GM23338 (cell line): ENCODE results near the gene RET. TPM values are rescaled to one million over a fixed set of nuclear protein-coding genes. Genes with fewer than 3 reads are reported as not detected.
A peak's percentile ranks its signal among the peaks of the same experiment; 100 is the strongest.

Experiments used
- ATAC-seq: fragments of 200-7000 bp; cut with Tn5 transposase; 3 replicates; pipeline ENCODE4 v1.9.1; 2020
- DNase-seq: peaks from one replicate; pipeline ENCODE4 v3.0.0-alpha.2; 2015; ENCODE audit warnings: low spot score
- H2AFZ ChIP-seq: fragments of 200-600 bp; sonication (generic); 2 replicates; pipeline ENCODE4 v1.8.0; 2016; ENCODE audit warnings: antibody characterized with exemption, mild to moderate bottlenecking, moderate library complexity
- H3F3A ChIP-seq: fragments of 200-600 bp; sonication (generic); replicated peaks from 2 replicates; pipeline ENCODE4 v1.8.0; 2017; ENCODE audit warnings: antibody characterized with exemption, mixed run types, low read depth
- H3K27ac ChIP-seq: fragments of 200-600 bp; sonication (generic); 2 replicates; pipeline ENCODE4 v1.6.1; 2016; ENCODE audit warnings: low read depth
- H3K27me3 ChIP-seq: fragments of 200-600 bp; sonication (generic); 2 replicates; pipeline ENCODE4 v1.8.0; 2016; ENCODE audit warnings: mild to moderate bottlenecking, mixed run types, moderate library complexity; ENCODE audit not compliant: insufficient read depth
- H3K36me3 ChIP-seq: fragments of 200-600 bp; sonication (generic); 2 replicates; pipeline ENCODE4 v1.8.0; 2016; ENCODE audit warnings: mild to moderate bottlenecking; ENCODE audit not compliant: insufficient read depth
- H3K4me1 ChIP-seq: fragments of 200-600 bp; sonication (generic); 2 replicates; pipeline ENCODE4 v1.8.0; 2016; ENCODE audit warnings: mild to moderate bottlenecking, moderate library complexity; ENCODE audit not compliant: insufficient read depth
- H3K4me2 ChIP-seq: fragments of 200-600 bp; sonication (generic); 2 replicates; pipeline ENCODE4 v1.7.1; 2017; ENCODE audit warnings: mixed run types
- H3K4me3 ChIP-seq: fragments of 200-600 bp; sonication (generic); 2 replicates; pipeline ENCODE4 v1.6.1; 2016; ENCODE audit warnings: mixed run types
- H3K79me2 ChIP-seq: fragments of 200-600 bp; sonication (generic); replicated peaks from 2 replicates; pipeline ENCODE4 v1.8.0; 2017; ENCODE audit warnings: mild to moderate bottlenecking; ENCODE audit not compliant: insufficient read depth
- H3K9me2 ChIP-seq: fragments of 200-600 bp; sonication (generic); 2 replicates; pipeline ENCODE4 v1.8.0; 2017; ENCODE audit not compliant: insufficient read depth
- H4K20me1 ChIP-seq: fragments of 200-600 bp; sonication (generic); replicated peaks from 2 replicates; pipeline ENCODE4 v1.8.0; 2017; ENCODE audit warnings: mild to moderate bottlenecking; ENCODE audit not compliant: insufficient read depth
- H3K27ac Mint-ChIP-seq: 2 replicates; pipeline ENCODE4 v1.8.0; 2020; ENCODE audit warnings: inconsistent platforms, mild to moderate bottlenecking, moderate library complexity, mixed read lengths
- H3K27me3 Mint-ChIP-seq: 3 replicates; pipeline ENCODE4 v1.8.0; 2022; ENCODE audit warnings: low read depth, mild to moderate bottlenecking, moderate library complexity, mixed read lengths, inconsistent platforms; ENCODE audit not compliant: insufficient read depth, poor library complexity
- H3K36me3 Mint-ChIP-seq: 3 replicates; pipeline ENCODE4 v1.8.0; 2021; ENCODE audit warnings: low read depth, mild to moderate bottlenecking, inconsistent platforms, moderate library complexity, mixed read lengths
- H3K4me1 Mint-ChIP-seq: 3 replicates; pipeline ENCODE4 v1.8.0; 2020; ENCODE audit warnings: mild to moderate bottlenecking, inconsistent platforms, mixed read lengths
- H3K4me3 Mint-ChIP-seq: 3 replicates; pipeline ENCODE4 v1.8.0; 2021; ENCODE audit warnings: moderate library complexity, mild to moderate bottlenecking, inconsistent platforms, mixed read lengths
- H3K9me3 Mint-ChIP-seq: 3 replicates; pipeline ENCODE4 v1.8.0; 2020; ENCODE audit warnings: moderate library complexity, mild to moderate bottlenecking, inconsistent platforms, mixed read lengths
- EZH2phosphoT487 ChIP-seq: fragments of 200-600 bp; sonication (generic); IDR thresholded peaks from one replicate; pipeline ENCODE4 v1.8.1; 2018; ENCODE audit warnings: antibody characterized with exemption; ENCODE audit not compliant: unreplicated experiment
- NANOG ChIP-seq: IDR thresholded peaks from 2 replicates; pipeline ENCODE4 v1.6.1; 2016; ENCODE audit warnings: antibody characterized with exemption, borderline replicate concordance
- POLR2AphosphoS5 ChIP-seq: IDR thresholded peaks from 2 replicates; pipeline ENCODE4 v1.6.1; 2016; ENCODE audit warnings: antibody characterized with exemption, low read depth
- REST ChIP-seq: IDR thresholded peaks from one replicate; pipeline ENCODE4 v1.6.1; 2018; ENCODE audit warnings: antibody characterized with exemption; ENCODE audit not compliant: unreplicated experiment
- STAT1 ChIP-seq: IDR thresholded peaks from one replicate; pipeline ENCODE4 v1.6.1; 2016; ENCODE audit warnings: antibody characterized with exemption; ENCODE audit not compliant: unreplicated experiment
- ZNF462 ChIP-seq: fragments of 250-450 bp; sonication (Bioruptor Pico); IDR thresholded peaks from 2 replicates; pipeline ENCODE4 v1.5.0; 2020; ENCODE audit warnings: mild to moderate bottlenecking, moderate library complexity
- polyA plus RNA-seq: library from polyadenylated mRNA; unstranded; fragments of >200 nt; fragmentation: Nextera tagmentation; extraction: Ambion mirVana; gene quantifications from 2 replicates; pipeline ENCODE4 v1.2.1, GENCODE V29; 2016
- total RNA-seq: library from RNA; depleted of rRNA; stranded (reverse); fragments of >200 nt; shearing (Covaris generic); gene quantifications from 2 replicates; pipeline ENCODE4 v1.2.3, GENCODE V29; 2014

RET gene
- total and polyA plus RNA-seq, 2 experiments from 2014 or later, result 5.5 to 9.8 TPM

- ATAC-seq, result no peak
These were observed 37.3 kb downstream of the RET start for GRCh38 chr10:43114088-43114742.

GRCh38 chr10:43114743-43115611, 38.1 kb downstream of the RET start:
- peak; percentile 28; the same call in 1 of the 3 replicates for ATAC-seq
- Histone ChIP-seq H2AFZ (no peak overlapping the region), H3K27me3 (no peaks in the 10 kb centered on the region), H3F3A (no peaks in the 10 kb centered on the region), H3K9me2 (no peaks in the 10 kb centered on the region), H3K79me2 (no peaks in the 10 kb centered on the region), H3K4me2 (no peak overlapping the region), H3K4me1 (no peaks in the 10 kb centered on the region), H3K27ac (no peak overlapping the region), H4K20me1 (no peaks in the 10 kb centered on the region), H3K36me3 (no peaks in the 10 kb centered on the region), H3K4me3 (no peak overlapping the region)
- no peak for DNase-seq
- H3K9me3 Mint-ChIP-seq, result no peaks in the 10 kb centered on the region
- peaks cover 3% of the 10 kb centered on the region for H3K27me3 Mint-ChIP-seq
- H3K27ac Mint-ChIP-seq, result no peak overlapping the region
- no peaks in the 10 kb centered on the region; the same call in 2 of the 3 replicates for H3K36me3 Mint-ChIP-seq
- no peak overlapping the region for H3K4me3 Mint-ChIP-seq
- no peaks in the 10 kb centered on the region for H3K4me1 Mint-ChIP-seq
- TF ChIP-seq EZH2phosphoT487 (no peak), POLR2AphosphoS5 (no peak), STAT1 (no peak), ZNF462 (CRISPR knock-in tag) (no peak)

More at GRCh38 chr10:43114088-43114742, 37.3 kb downstream of the RET start:
- Histone ChIP-seq H3K36me3 (no peaks in the 10 kb centered on the region), H3K9me2 (no peaks in the 10 kb centered on the region), H2AFZ (no peak overlapping the region), H3K4me3 (no peak overlapping the region), H3K4me1 (no peaks in the 10 kb centered on the region), H3K79me2 (no peaks in the 10 kb centered on the region), H4K20me1 (no peaks in the 10 kb centered on the region), H3K27me3 (no peaks in the 10 kb centered on the region), H3F3A (no peaks in the 10 kb centered on the region), H3K27ac (no peak overlapping the region), H3K4me2 (no peak overlapping the region)
- H3K27ac Mint-ChIP-seq, result peak overlapping the region; percentile 51; the same call in 1 of the 2 replicates
- no peak for DNase-seq
- H3K4me1 Mint-ChIP-seq, result no peaks in the 10 kb centered on the region
- peaks cover 5% of the 10 kb centered on the region for H3K27me3 Mint-ChIP-seq
- no peaks in the 10 kb centered on the region; the same call in 2 of the 3 replicates for H3K36me3 Mint-ChIP-seq
- no peak overlapping the region for H3K4me3 Mint-ChIP-seq
- no peak for TF ChIP-seq EZH2phosphoT487
- TF ChIP-seq REST, result no peak
- no peak for TF ChIP-seq NANOG
- no peaks in the 10 kb centered on the region for H3K9me3 Mint-ChIP-seq
